HG02588 (cell line): ENCODE data around the gene LRRC34.
A peak's percentile ranks its signal among the peaks of the same experiment; 100 is the strongest.

Source experiments
- ATAC-seq: cut with Tn5 transposase; IDR thresholded peaks from one replicate; pipeline ENCODE4 v1.9.1; 2021; ENCODE audit warnings: mild to moderate bottlenecking, moderate library complexity; ENCODE audit not compliant: unreplicated experiment

Gene LRRC34

GRCh38 chr3:169815590-169816150, 3.0 kb upstream of the LRRC34 start:
- no peak for ATAC-seq

GRCh38 chr3:169813757-169814517, 1.2 kb upstream of the LRRC34 start:
- peak; percentile 84 for ATAC-seq

GRCh38 chr3:169813278-169813677, 574 bp upstream of the LRRC34 start:
- ATAC-seq = no peak

- ATAC-seq = peak; percentile 3
These were observed 923 bp downstream of the LRRC34 start for GRCh38 chr3:169811631-169812331.

- no peak for ATAC-seq
These were observed 3.4 kb downstream of the LRRC34 start for GRCh38 chr3:169809230-169809795.

GRCh38 chr3:169804681-169805080, 8.0 kb downstream of the LRRC34 start:
- no peak for ATAC-seq

GRCh38 chr3:169792359-169792758, 20.3 kb downstream of the LRRC34 start:
- ATAC-seq = no peak

- ATAC-seq = no peak
These were observed 21.8 kb downstream of the LRRC34 start for GRCh38 chr3:169790687-169791429.

- ATAC-seq = no peak
These were observed 22.5 kb downstream of the LRRC34 start for GRCh38 chr3:169790219-169790618.

GRCh38 chr3:169787791-169788190, 24.9 kb downstream of the LRRC34 start:
- ATAC-seq = no peak

GRCh38 chr3:169787120-169787519, 25.6 kb downstream of the LRRC34 start:
- ATAC-seq = no peak

- no peak for ATAC-seq
These were observed 31.4 kb downstream of the LRRC34 start for GRCh38 chr3:169781209-169781855.

GRCh38 chr3:169780742-169781141, 32.0 kb downstream of the LRRC34 start:
- ATAC-seq = no peak

- no peak for ATAC-seq
These were observed 34.9 kb downstream of the LRRC34 start for GRCh38 chr3:169777822-169778221.

- ATAC-seq = no peak
These were observed 38.5 kb downstream of the LRRC34 start for GRCh38 chr3:169774186-169774585.

GRCh38 chr3:169772897-169773816, 39.5 kb downstream of the LRRC34 start, which contains the start of gene MYNN:
Gene MYNN (plus strand): TSS chr3:169773396. CDS start chr3:169774296, 900 bp downstream.
- ATAC-seq = peak; percentile 84

GRCh38 chr3:169772305-169772896, 40.3 kb downstream of the LRRC34 start:
- ATAC-seq = peak; percentile 15

GRCh38 chr3:169771497-169772304, 41.0 kb downstream of the LRRC34 start:
- no peak for ATAC-seq
